Epithelial cell of esophagus (primary cell): ENCODE measurements around the gene RILPL2.
"Not testable (repeated sequence)": the region's sequence is repeated elsewhere in the genome, so short reads cannot be mapped to it uniquely, and the experiment has no call there.

ENCODE experiments used
- DNase-seq: peaks from one replicate; pipeline ENCODE4 v3.0.0; 2010; ENCODE audit warnings: low read depth
- H3K4me3 ChIP-seq: 2 replicates; pipeline ENCODE4 v1.5.1; 2011; ENCODE audit warnings: mild to moderate bottlenecking, low read length, control low read depth
- CTCF ChIP-seq: IDR thresholded peaks from 2 replicates; pipeline ENCODE4 v1.5.1; 2011; ENCODE audit warnings: low read depth, mild to moderate bottlenecking, low read length, control low read depth, inconsistent platforms; ENCODE audit not compliant: insufficient read depth; ENCODE audit errors: missing control alignments

RILPL2 gene

GRCh38 chr12:123407269-123407668 lies 29.2 kb downstream of the RILPL2 start:
- not testable (repeated sequence) for H3K4me3 ChIP-seq, DNase-seq

GRCh38 chr12:123404581-123404980 lies 31.9 kb downstream of the RILPL2 start:
- H3K4me3 ChIP-seq, result no peak overlapping the region
- DNase-seq, result no peak
- TF ChIP-seq CTCF, result no peak

- no peak for TF ChIP-seq CTCF
- no peak for DNase-seq
Measured at GRCh38 chr12:123401753-123402683, 34.5 kb downstream of the RILPL2 start.

GRCh38 chr12:123399255-123399617 lies 37.2 kb downstream of the RILPL2 start:
- no peak overlapping the region for H3K4me3 ChIP-seq
- no peak for DNase-seq
- no peak for TF ChIP-seq CTCF

More at GRCh38 chr12:123401753-123402683, 34.5 kb downstream of the RILPL2 start:
- no peak overlapping the region for H3K4me3 ChIP-seq

GRCh38 chr12:123398550-123399254 lies 37.8 kb downstream of the RILPL2 start:
- no peak for TF ChIP-seq CTCF
- H3K4me3 ChIP-seq, result no peak overlapping the region
- DNase-seq, result no peak

- H3K4me3 ChIP-seq, result no peak overlapping the region
- no peak for DNase-seq
- no peak for TF ChIP-seq CTCF
Measured at GRCh38 chr12:123398177-123398549, 38.3 kb downstream of the RILPL2 start.

- DNase-seq, result no peak
- no peak overlapping the region for H3K4me3 ChIP-seq
- TF ChIP-seq CTCF, result no peak
Measured at GRCh38 chr12:123397400-123397799, 39.1 kb downstream of the RILPL2 start.
